Ovary (tissue), 9 donors: ENCODE data around the gene EXTL1. TPM values are rescaled to one million over a fixed set of nuclear protein-coding genes. Genes with fewer than 3 reads are reported as not detected.

ENCODE experiments used
- DNase-seq, 5 donors: peaks; one replicate each; pipeline ENCODE4 v3.0.0-alpha.2; 2019 to 2020
- H3K27ac ChIP-seq, 2 donors: fragments of 200-600 bp; one replicate each; pipeline versions ENCODE4 v1.5.1 to v1.8.0; 2019 to 2022
- H3K27me3 ChIP-seq: fragments of 200-600 bp; one replicate; pipeline ENCODE4 v1.8.0; 2022
- H3K36me3 ChIP-seq: fragments of 200-600 bp; sonication (generic); one replicate; pipeline ENCODE4 v1.5.1; 2019
- H3K4me1 ChIP-seq: one replicate; pipeline ENCODE4 v1.8.1; 2013; ENCODE audit warnings: mild to moderate bottlenecking, moderate library complexity; ENCODE audit not compliant: insufficient read depth
- H3K4me3 ChIP-seq: fragments of 200-600 bp; sonication (generic); one replicate; pipeline ENCODE4 v1.5.1; 2017
- H3K9me3 ChIP-seq, 2 donors: fragments of 200-600 bp in 1 of 2; sonication (generic) in 1 of 2; one replicate each; pipeline versions ENCODE4 v1.5.1 to v1.8.1; 2013 to 2019; ENCODE audit warnings: mild to moderate bottlenecking in 1 of 2, moderate library complexity in 1 of 2
- EP300 ChIP-seq: sonication (generic); formaldehyde crosslinking; IDR thresholded peaks from one replicate; pipeline ENCODE4 v1.6.1; 2017; ENCODE audit warnings: antibody characterized with exemption
- POLR2A ChIP-seq: fragments of 450-650 bp; IDR thresholded peaks from one replicate; pipeline ENCODE4 v1.6.1; 2017; ENCODE audit warnings: antibody characterized with exemption, mild to moderate bottlenecking, moderate library complexity
- WGBS, 3 donors: extraction: QIAGEN DNeasy Blood & Tissue Kit in 1 of 3; methylation state at CpG; one replicate each; pipeline versions ENCODE4 v1.1.5 to v1.1.7; 2013 to 2017; 5-methylcytosine and 5-hydroxymethylcytosine counted together
- intact Hi-C, 4 donors: fragments of 100-400 bp; cut with DNase I; formaldehyde crosslinking; loops; one replicate each; pipeline versions ENCODE4 v1.11.0 to v1.15.1; 2022 to 2023
- polyA plus RNA-seq, 2 donors: library from polyadenylated mRNA; stranded (reverse); fragments of 200-250 nt in 1 of 2; fragments of 350-450 nt in 1 of 2; fragmentation: Illumina TruSeq in 1 of 2; extraction: RNeasy Lipid Tissue Mini Kit (QIAGEN cat#74804) in 1 of 2; gene quantifications; one replicate each; pipeline ENCODE4 v1.2.3, GENCODE V29; 2013 to 2014
- total RNA-seq, 7 donors: library from RNA; depleted of rRNA in 2 of 7; stranded (reverse); fragments of >200 nt in 2 of 7; fragmentation: NEBNext Ultra II Directional in 3 of 7; extraction: Animal tissue kit (Norgen Biotek cat#: 25700) in 3 of 7; gene quantifications; one replicate each; pipeline versions ENCODE4 v1.1.0 to v1.2.4, GENCODE V29; 2016 to 2023
- TF ChIP-seq, protein P1 (sequence below), 3 donors: fragments of 450-650 bp in 2 of 3; fragments of 200-600 bp in 1 of 3; IDR thresholded peaks; one replicate each; pipeline versions ENCODE4 v1.5.1 to v1.8.0; 2016 to 2022; ENCODE audit warnings: antibody characterized with exemption in 3 of 3, mild to moderate bottlenecking in 1 of 3
- donor health status: DM: no; HTN: no; CAD: no; lungs with moderate emphysema.
- donor health status: DM: no; HTN: no; CAD: no.
- donor health status: Bipolar disorder and iron deficiency.
- donor health status: DM: yes; HTN: yes; CAD: no.
- donor health status: DM: no; HTN: no; CAD: no.
- donor health status: DM: yes; HTN: yes; CAD: no.

EXTL1 gene
- total and polyA plus RNA-seq, 9 donors: 0.47 to 4.5 (median 2.8) TPM

DNA sequence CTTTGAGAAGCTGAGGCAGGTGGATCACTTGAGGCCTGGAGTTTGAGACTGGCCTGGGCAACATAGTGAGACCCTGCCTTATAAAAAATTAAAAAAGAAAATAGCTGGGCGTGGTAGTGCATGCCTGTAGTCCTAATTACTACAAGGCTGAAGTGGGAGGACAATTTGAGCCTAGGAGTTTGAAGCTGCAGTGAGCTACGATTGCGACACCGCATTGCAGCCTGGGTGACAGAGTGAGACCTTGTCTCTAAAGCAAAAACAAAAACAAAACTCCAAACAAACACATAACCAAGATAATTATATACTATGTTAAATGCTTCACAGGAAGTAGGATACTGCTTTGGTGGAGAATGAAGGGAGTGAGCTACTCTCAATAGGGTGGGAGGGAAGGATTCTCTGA lies 18.3 kb upstream of the EXTL1 start:
- DNase-seq: no peak
- H3K9me3 ChIP-seq: no peaks in the 10 kb centered on the region
- TF ChIP-seq POLR2A (no peak), EP300 (no peak)
- intact Hi-C loops: loop anchor here in 1 of 4 donors (10.0 kb wide), 1 partner anchor 178 kb away; no protein-coding TSS in a partner anchor
- H3K4me1 ChIP-seq: peaks cover 2% of the 10 kb centered on the region
- no peak overlapping the region for H3K27ac ChIP-seq
- H3K36me3 ChIP-seq: no peaks in the 10 kb centered on the region
- no peaks in the 10 kb centered on the region for H3K27me3 ChIP-seq
- WGBS, 3 donors: 74 to 79% (median 79%) methylated on average over 4 of the region's 4 CpGs
- H3K4me3 ChIP-seq: no peak overlapping the region

DNA sequence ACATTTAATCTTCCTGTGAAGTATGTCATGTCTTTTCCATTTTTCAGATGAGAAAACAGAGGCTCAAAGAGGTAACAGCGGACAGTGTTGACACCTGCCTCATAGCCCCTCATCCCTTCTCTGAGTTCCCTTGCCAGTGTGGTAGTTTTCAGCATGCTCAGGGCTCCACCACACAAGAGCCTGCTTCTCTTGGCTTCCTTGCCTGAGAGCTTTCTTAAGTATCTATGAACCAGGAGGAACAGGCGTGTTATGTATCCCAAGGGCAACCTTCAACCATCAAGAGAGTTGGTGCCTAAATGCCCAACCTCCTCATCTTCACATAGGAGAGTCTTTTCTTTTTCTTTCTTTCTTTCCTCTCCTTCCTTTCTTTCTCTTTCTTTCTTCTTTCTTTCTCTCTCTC lies 17.8 kb upstream of the EXTL1 start:
- TF ChIP-seq, protein P1, sequence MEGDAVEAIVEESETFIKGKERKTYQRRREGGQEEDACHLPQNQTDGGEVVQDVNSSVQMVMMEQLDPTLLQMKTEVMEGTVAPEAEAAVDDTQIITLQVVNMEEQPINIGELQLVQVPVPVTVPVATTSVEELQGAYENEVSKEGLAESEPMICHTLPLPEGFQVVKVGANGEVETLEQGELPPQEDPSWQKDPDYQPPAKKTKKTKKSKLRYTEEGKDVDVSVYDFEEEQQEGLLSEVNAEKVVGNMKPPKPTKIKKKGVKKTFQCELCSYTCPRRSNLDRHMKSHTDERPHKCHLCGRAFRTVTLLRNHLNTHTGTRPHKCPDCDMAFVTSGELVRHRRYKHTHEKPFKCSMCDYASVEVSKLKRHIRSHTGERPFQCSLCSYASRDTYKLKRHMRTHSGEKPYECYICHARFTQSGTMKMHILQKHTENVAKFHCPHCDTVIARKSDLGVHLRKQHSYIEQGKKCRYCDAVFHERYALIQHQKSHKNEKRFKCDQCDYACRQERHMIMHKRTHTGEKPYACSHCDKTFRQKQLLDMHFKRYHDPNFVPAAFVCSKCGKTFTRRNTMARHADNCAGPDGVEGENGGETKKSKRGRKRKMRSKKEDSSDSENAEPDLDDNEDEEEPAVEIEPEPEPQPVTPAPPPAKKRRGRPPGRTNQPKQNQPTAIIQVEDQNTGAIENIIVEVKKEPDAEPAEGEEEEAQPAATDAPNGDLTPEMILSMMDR (IDR thresholded peaks at IDR 0.05): no peak
- TF ChIP-seq POLR2A (no peak), EP300 (no peak)

GRCh38 chr1:26005434-26006105 lies 16.0 kb upstream of the EXTL1 start:
- H3K27ac ChIP-seq: no peak overlapping the region
- H3K27me3 ChIP-seq: no peaks in the 10 kb centered on the region
- no peaks in the 10 kb centered on the region for H3K4me1 ChIP-seq
- H3K4me3 ChIP-seq: no peak overlapping the region
- no peaks in the 10 kb centered on the region for H3K9me3 ChIP-seq
- H3K36me3 ChIP-seq: no peaks in the 10 kb centered on the region
- intact Hi-C loops: loop anchor here in 1 of 4 donors (10.0 kb wide), 1 partner anchor 181 kb away; no protein-coding TSS in a partner anchor
- 63 to 73% (median 65%) methylated on average over 4 of the region's 4 CpGs for WGBS, 3 donors
- DNase-seq: no peak
- TF ChIP-seq, protein P1 (IDR thresholded peaks at IDR 0.05): no peak
- TF ChIP-seq EP300 (no peak), POLR2A (no peak)

More for the DNA sequence above, 17.8 kb upstream of the EXTL1 start:
- intact Hi-C loops: loop anchor here in 1 of 4 donors (10.0 kb wide), 1 partner anchor 179 kb away; no protein-coding TSS in a partner anchor
- WGBS, 3 donors: 69 to 78% (median 75%) methylated on average over 2 of the region's 2 CpGs
- H3K27me3 ChIP-seq: no peaks in the 10 kb centered on the region
- no peaks in the 10 kb centered on the region for H3K4me1 ChIP-seq
- H3K9me3 ChIP-seq: no peaks in the 10 kb centered on the region
- DNase-seq: no peak
- no peaks in the 10 kb centered on the region for H3K36me3 ChIP-seq
- H3K27ac ChIP-seq: no peak overlapping the region
- H3K4me3 ChIP-seq: no peak overlapping the region

- Histone ChIP-seq H3K4me1 (no peaks in the 10 kb centered on the region), H3K9me3 (no peaks in the 10 kb centered on the region), H3K36me3 (no peaks in the 10 kb centered on the region), H3K4me3 (no peak overlapping the region), H3K27ac (no peak overlapping the region), H3K27me3 (no peaks in the 10 kb centered on the region)
- no peak for DNase-seq
- 91 to 93% (median 92%) methylated on average over 16 of the region's 16 CpGs for WGBS, 3 donors
- intact Hi-C loops: loop anchor here in 1 of 4 donors (10.0 kb wide), 1 partner anchor 182 kb away; no protein-coding TSS in a partner anchor
- TF ChIP-seq, protein P1 (IDR thresholded peaks at IDR 0.05): no peak
Measured at GRCh38 chr1:26006710-26007109, 14.9 kb upstream of the EXTL1 start.

DNA sequence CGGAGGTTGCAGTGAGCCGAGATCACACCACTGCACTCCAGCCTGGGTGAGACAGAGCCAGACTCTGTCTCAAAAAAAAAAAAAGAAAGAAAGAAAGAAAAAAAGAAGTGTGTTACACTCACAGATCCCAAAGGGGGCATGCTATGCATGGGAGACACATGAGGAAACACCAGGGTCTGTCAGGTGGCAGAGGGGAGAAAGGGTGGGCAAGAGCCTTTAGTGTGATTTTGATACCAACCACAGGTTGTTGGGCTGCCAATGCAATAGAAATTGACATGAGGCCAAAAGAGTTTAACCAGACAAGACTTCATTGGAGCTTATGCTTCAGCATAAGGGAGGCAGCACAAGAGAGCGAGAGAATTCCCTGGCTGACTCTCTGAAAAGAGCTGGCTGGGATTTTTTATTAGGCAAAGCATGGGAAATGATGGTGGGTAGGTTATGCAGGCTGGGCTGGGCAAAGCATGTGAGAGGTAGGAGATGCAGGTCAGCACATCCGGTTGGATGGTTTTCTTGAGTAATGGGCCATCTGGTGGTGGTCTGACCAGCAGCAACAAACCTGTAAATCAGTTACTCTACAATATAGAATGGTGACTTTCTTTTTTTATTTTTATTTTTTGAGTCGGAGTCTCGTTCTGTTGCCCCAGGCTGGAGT lies 11.7 kb upstream of the EXTL1 start:
- intact Hi-C loops: loop anchor here in 1 of 4 donors (10.0 kb wide), 1 partner anchor 185 kb away; no protein-coding TSS in a partner anchor
- Histone ChIP-seq H3K27me3 (no peaks in the 10 kb centered on the region), H3K4me3 (no peak overlapping the region), H3K9me3 (no peaks in the 10 kb centered on the region), H3K4me1 (no peaks in the 10 kb centered on the region), H3K27ac (no peak overlapping the region), H3K36me3 (no peaks in the 10 kb centered on the region)
- DNase-seq: no peak
- TF ChIP-seq POLR2A (no peak), EP300 (no peak)
- TF ChIP-seq, protein P1 (IDR thresholded peaks at IDR 0.05): no peak
- 43 to 44% (median 44%) methylated on average over 6 of the region's 6 CpGs for WGBS, 3 donors
